ENCODE measurements around the gene HRH3.

DNA sequence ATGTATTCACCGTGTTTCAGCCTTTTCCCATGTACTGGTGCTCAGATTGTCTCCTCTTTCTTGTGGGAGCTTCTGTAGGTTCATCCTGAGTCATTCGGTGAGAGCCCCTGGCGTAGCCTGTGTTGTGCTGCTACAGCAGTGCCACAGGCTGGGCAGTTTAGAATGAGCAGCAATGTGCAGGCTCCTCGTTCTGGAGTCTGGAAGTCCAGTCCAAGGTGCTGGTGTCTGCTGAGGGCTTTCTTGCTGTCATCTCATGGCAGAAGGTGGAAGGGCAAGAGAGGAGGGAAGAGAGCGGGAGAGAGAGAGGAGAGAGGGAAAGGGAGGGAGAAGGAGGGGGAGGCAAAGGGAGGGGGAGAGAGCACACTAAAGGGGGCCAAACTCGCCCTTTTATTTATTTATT is 33.3 kb upstream of the HRH3 start:
- TF ChIP-seq, protein P1, sequence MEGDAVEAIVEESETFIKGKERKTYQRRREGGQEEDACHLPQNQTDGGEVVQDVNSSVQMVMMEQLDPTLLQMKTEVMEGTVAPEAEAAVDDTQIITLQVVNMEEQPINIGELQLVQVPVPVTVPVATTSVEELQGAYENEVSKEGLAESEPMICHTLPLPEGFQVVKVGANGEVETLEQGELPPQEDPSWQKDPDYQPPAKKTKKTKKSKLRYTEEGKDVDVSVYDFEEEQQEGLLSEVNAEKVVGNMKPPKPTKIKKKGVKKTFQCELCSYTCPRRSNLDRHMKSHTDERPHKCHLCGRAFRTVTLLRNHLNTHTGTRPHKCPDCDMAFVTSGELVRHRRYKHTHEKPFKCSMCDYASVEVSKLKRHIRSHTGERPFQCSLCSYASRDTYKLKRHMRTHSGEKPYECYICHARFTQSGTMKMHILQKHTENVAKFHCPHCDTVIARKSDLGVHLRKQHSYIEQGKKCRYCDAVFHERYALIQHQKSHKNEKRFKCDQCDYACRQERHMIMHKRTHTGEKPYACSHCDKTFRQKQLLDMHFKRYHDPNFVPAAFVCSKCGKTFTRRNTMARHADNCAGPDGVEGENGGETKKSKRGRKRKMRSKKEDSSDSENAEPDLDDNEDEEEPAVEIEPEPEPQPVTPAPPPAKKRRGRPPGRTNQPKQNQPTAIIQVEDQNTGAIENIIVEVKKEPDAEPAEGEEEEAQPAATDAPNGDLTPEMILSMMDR (conservative IDR thresholded peaks at IDR 0.05 in 1 of 2, IDR thresholded peaks at IDR 0.05 in 1 of 2; ENCODE audit: extremely low read depth in 1 of 2, insufficient read depth in 1 of 2, low read depth in 1 of 2, low read length in 2 of 2) = no peak
- TF ChIP-seq EZH2 (IDR thresholded peaks at IDR 0.05; ENCODE audit: borderline replicate concordance, low read length) = no peak
